AG04449 (cell line): ENCODE data around the gene PDZD2.
A peak's percentile ranks its signal among the peaks of the same experiment; 100 is the strongest.

ENCODE experiments used
- CTCF ChIA-PET: fragments of 350-600 bp; formaldehyde crosslinking; extraction: SDS; loops from one replicate; lab custom pipeline; 2021; ENCODE audit warnings: antibody characterized with exemption; lab: Yijun Ruan, JAX
- POLR2A ChIA-PET: fragments of 400-600, 350-600 bp; formaldehyde crosslinking; extraction: SDS; loops from one replicate; lab custom pipeline; 2020; ENCODE audit warnings: antibody characterized with exemption, inconsistent platforms; lab: Yijun Ruan, JAX
- DNase-seq: peaks from one replicate; pipeline ENCODE4 v3.0.0-alpha.2; 2010; ENCODE audit warnings: low read depth, low spot score
- H3K4me3 ChIP-seq: 2 replicates; pipeline ENCODE4 v1.5.1; 2011; ENCODE audit warnings: low read depth, mild to moderate bottlenecking, control low read depth, low read length
- CTCF ChIP-seq: IDR thresholded peaks from one replicate; pipeline ENCODE4 v1.5.1; 2011; ENCODE audit warnings: mild to moderate bottlenecking, moderate library complexity, low read length, control low read depth, inconsistent platforms; ENCODE audit not compliant: insufficient read depth; ENCODE audit errors: missing control alignments

The PDZD2 gene

DNA sequence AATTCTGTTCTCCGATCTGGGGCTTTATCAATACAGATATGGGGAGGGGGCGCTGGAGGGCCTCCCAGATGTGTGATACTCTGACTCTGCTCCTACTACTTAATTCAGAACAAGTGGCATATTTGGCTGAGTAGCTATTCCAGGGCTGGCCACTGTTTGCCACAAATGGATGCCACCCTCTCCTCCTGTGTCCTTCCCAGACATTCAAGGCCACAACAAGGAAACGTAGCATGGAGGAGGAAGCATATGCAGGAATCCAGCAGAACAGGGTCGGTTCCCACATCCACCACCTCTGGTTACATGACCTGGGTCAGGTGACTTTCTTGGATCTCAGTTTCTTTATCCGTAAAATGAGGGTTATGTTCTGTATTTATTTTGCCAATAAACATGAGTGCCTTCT lies 404.2 kb downstream of the PDZD2 start:
- no peak for DNase-seq
- CTCF ChIA-PET: interaction anchor here (0.6 kb wide), 1 partner anchor 514 kb away, joined by 3 read pairs; no protein-coding TSS in a partner anchor
- POLR2A ChIA-PET: no interaction called here
- H3K4me3 ChIP-seq: no peak overlapping the region
- TF ChIP-seq CTCF: no peak

- CTCF ChIA-PET: interaction anchor here (0.6 to 0.8 kb wide), 2 partner anchors 14 to 32 kb away, joined by 3 read pairs; no protein-coding TSS in a partner anchor
- no peak for TF ChIP-seq CTCF
- DNase-seq: no peak
- POLR2A ChIA-PET: no interaction called here
- no peak overlapping the region for H3K4me3 ChIP-seq
These were observed 405.5 kb downstream of the PDZD2 start for GRCh38 chr5:32044434-32044833.

- ChIA-PET CTCF (interaction anchor here (0.6 to 1.3 kb wide), 3 partner anchors 12 to 32 kb away, joined by 3 read pairs; no protein-coding TSS in a partner anchor), POLR2A (no interaction called here)
- DNase-seq: peak; percentile 4
- H3K4me3 ChIP-seq: no peak overlapping the region
- no peak for TF ChIP-seq CTCF
These were observed 406.0 kb downstream of the PDZD2 start for GRCh38 chr5:32044939-32045338.

DNA sequence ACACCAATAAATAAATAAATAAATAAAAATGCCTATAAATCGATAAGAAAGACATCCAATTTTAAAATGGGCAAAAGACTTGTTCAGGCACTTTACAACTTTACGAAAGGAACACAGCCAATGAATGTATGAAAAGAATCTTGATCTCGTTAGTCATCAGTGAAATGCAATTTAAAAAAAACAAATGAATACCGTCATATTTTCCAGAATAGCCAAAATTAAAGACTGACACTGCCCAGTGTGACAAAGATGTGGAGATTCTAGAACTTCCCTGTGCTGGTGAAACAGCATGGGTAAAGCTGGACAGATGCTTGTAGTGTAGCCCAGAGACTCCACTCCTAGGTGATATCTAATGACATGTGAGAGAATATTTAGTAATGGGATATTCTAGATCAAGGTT lies 408.1 kb downstream of the PDZD2 start:
- no peak for TF ChIP-seq CTCF
- CTCF ChIA-PET: interaction anchor here (1.7 to 2.2 kb wide), 2 partner anchors 12 to 30 kb away, joined by 7 to 8 read pairs; no protein-coding TSS in a partner anchor
- POLR2A ChIA-PET: no interaction called here
- no peak for DNase-seq
- H3K4me3 ChIP-seq: no peak overlapping the region

GRCh38 chr5:32051796-32052195 lies 412.9 kb downstream of the PDZD2 start:
- ChIA-PET CTCF (no interaction called here), POLR2A (no interaction called here)
- no peak for TF ChIP-seq CTCF
- H3K4me3 ChIP-seq: no peak overlapping the region
- DNase-seq: no peak

DNA sequence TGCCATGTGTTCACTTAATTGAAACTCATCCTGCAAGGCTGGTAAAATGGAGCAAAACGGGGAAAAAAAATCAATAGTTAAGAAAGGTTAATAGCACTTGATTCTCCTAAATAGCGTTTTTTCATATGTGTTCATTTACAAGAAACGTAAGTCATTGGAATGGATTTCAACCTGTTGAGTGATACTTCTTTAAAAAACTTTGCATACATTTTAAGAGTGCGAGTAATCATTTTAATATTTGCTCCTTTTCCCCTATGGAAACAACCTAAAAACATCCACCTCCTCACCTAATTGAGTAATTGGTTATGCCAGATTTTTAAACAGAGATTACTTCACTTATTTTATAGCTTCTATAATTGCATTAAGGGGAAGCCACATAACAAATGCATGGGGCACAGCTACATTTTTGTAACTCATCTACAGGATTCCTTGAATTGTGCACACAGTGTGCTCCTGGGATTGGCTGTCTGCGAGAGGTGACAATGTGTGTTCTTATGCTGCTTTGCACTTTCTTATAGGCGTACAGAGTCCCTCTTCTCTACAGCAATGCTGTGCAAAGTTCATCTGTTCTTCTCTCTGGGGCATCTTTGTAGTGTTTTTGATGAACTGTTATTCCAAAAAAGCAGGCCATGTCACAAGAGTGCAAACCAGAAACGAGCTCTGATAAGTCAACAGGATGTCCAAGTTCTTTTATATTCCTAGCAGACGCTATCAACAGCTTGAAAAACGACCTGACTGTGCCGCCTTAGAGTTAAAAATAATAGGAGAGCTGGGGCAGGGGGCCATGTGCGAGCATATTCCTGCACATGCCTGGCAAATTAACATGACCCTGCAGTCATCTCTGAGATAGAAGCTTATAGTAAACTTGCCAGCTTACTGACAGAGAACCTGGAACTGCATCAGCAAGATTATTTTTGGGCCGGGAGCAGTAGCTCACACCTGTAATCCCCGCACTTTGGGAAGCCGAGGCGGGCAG lies 417.2 kb downstream of the PDZD2 start:
- POLR2A ChIA-PET: no interaction called here
- TF ChIP-seq CTCF: no peak
- DNase-seq: no peak
- no peak overlapping the region for H3K4me3 ChIP-seq
- CTCF ChIA-PET: interaction anchor here (0.7 to 7.4 kb wide), 4 partner anchors 8 to 22 kb away, joined by 3 to 32 read pairs (median 3); no protein-coding TSS in a partner anchor
